Activated gamma-delta T cell (primary cell): ENCODE results near the gene PNPO.

Experiments used
- DNase-seq: peaks from one replicate; lab custom pipeline; 2025; lab: John Stamatoyannopoulos, UW
- total RNA-seq, 2 donors: gene quantifications; one replicate each; lab custom pipeline; 2026; lab: John Stamatoyannopoulos, UW

The PNPO gene
- 7.5 to 7.9 reads per million in 2 donors for total RNA-seq

- peak; percentile 59 for DNase-seq
These were observed at the start of gene PNPO for GRCh38 chr17:47941246-47942095. Gene PNPO, plus strand, starts transcription at chr17:47941571. Its CDS starts 105 bp downstream, at chr17:47941676.

- no peak for DNase-seq
These were observed 46.6 kb upstream of the PNPO start for GRCh38 chr17:47894498-47895346.

- no peak for DNase-seq
These were observed 46.0 kb upstream of the PNPO start for GRCh38 chr17:47895347-47895855.

DNA sequence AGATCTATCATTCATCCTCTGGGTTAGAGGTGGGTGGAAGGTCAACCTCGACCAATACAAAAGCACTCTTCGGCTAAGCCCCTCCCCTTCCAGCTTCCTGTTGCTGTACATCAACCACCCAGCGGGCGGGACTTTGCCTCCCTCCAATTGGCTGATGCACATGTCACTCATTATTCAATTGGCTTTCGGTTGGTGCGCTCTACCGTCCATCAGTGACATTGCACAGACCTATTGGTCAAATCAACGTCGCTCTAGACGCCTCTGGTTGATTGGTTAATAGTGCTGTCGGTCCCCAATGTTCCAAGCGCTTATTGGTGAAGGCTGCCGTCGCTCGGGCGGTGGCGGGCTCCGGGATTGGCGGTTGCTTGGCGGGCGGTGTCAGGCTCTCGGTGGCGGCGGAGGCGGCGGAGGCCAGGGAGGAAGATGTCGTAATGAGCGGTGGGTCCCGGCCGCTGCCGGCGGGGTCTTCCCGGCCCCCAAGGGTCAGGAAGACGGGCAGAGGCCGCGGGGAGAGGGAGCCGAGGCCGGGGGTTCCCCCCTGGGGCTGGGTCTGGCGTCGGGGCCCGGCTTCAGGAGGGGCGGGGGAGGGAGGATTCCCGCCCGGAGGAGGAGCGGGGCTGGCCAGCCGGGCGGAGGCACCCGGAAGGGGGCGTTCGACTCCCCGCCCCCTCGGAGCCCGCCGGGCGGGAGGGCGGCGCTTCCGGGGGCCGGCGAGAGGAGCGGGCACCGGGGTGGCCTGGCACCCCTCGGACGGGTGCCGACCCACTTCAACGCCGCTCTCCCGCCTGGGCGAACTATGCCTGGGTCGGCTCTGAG lies 45.3 kb upstream of the PNPO start, which contains the start of gene SP2:
TSS of gene SP2 (plus strand) at position 381 of the 816 bp plus-strand sequence. CDS start at position 432, 51 bp downstream.
- DNase-seq, result peak; percentile 95

GRCh38 chr17:47896672-47897490 lies 44.5 kb upstream of the PNPO start:
- DNase-seq, result no peak

DNA sequence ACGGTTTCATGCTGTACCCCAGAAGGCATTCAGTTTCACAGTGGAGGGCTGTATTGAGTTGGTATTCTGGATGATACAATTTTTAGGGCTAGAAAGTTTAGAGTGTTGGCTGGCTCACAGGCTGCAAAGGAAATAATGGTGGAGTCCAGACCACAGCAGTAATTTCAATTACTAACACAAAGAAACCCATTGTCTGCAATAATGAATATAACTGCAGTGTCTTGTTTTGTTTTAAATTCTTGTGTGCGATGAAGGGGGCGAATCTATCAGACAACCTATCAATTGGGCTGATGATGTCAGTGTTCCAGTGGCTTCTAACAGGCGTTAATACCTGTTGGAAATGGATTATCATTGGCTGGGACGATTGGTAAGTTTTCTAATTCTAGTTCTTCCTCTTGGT lies 43.8 kb upstream of the PNPO start:
- no peak for DNase-seq

DNA sequence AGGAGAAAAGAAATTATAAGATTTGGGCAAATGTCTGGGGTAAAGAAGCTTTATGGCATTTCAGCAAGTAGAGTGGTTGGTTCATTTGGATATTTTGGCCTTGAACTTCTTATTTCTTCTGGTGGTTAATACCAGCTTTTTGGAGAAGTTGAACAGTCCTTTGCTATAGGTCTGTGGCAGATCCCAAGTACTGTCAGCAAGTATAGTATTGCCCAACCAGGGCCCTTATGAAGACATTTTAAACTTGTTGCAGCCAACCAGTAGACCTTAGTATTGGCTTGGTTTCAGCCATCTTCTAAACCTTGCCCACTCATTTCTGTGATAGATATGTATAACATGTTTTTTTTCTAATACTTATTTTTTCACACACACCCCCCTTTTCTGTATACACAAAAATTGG lies 43.1 kb upstream of the PNPO start:
- no peak for DNase-seq

GRCh38 chr17:47899643-47900042 lies 41.7 kb upstream of the PNPO start:
- DNase-seq, result no peak

GRCh38 chr17:47901423-47901822 lies 39.9 kb upstream of the PNPO start:
- no peak for DNase-seq

DNA sequence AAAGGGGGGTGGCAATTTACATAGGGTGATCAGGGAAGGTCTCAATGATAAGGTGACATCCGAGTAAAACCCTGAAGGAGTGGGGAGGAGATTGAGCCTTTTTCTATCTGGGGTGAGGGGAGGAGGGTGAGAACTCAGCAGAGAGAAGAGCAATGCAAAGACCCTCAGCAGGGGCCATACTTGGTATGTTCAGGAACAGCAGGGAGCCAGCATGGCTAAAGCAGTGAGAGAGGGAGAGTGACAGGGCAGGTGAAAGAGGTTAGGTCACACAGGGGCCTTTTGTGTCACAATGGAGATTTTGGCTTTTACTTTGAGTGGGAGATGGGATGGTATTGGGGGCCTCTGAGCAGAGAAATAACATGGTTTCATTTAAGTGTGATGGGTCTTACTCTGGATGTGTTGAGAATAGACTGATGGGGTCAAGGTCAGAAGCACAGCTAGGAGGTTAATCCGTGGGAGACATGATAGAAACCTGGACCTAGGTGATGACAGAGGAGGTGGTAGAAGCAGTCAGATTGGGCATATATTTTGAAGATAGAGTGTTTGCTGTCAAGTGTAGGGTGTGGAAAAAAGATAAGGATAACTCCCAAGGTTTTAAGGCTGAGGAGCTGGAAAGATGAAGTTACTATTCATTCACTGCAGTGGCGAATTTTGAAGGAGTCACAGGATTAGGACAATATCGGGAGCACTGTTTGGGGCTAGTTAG lies 39.2 kb upstream of the PNPO start:
- no peak for DNase-seq

GRCh38 chr17:47905221-47905733 lies 36.1 kb upstream of the PNPO start:
- no peak for DNase-seq

DNA sequence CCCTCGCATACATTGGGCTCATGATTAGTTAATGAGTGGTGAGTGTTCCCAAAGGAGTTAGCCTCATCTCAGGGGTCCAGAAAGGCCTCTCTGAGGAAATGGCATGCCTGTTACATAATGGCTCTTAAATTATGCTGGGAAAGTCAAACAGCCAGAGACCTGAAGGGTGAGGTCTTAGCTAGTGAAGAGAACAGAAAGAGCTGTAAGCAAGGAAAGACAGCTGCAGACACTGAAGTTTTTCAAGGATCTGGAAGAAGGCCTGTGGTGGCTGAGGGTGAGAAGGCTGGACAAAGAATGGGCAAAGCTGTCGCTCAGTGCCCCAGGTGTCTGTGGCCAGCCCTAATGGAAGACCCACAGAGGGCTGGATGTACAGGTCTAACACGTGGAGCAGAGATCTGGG lies 34.9 kb upstream of the PNPO start:
- no peak for DNase-seq

DNA sequence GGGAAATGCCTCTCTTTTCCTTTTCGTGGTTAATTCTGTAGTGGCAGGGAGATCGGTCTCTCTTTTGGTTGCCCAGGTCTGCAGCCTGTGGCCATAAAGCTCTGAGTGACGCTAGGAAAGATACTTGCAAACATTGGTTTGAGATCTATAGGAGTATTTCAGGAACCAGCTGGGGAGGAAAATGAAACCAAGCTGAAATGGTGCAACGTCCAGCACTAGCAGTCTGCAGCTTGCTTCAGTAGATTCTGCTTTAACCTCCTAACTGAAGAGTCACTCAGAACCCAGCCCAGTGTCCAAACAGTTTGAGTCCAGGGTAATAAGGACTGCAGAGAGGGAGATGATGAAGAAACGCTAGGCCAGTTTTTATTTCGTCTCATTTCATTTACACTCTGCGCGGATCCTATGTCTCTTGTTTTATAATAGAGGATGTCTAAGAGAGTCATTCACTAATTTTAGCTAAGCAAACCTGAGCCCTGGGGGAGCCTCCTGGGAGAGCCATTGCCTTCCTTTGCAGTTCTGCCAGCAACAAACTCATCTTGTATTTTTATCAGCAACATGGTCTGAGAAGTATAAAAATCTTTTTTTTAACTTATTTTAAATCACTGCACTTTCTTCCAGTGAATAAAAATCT lies 33.3 kb upstream of the PNPO start:
- DNase-seq, result no peak

DNA sequence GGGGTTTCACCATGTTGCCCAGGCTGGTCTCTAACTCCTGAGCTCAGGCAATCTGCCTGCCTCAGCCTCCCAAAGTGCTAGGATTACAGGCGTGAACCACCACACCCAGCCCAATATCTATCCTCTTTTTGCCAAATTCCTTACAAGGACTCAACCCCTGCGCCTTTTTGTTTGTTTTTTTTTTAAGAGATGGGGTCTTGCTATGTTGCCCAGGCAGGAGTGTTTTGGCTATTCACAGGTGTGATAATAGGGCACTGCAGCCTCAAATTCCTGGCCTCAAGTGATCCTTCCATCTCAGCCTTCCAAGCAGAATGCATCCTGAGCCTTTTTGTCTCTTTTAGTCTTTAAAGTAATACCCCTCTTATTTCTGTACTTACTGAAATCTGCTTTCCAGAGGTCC lies 28.3 kb upstream of the PNPO start:
- DNase-seq, result no peak

- no peak for DNase-seq
These were observed 26.9 kb upstream of the PNPO start for GRCh38 chr17:47914306-47914948.

- DNase-seq, result no peak
These were observed 25.5 kb upstream of the PNPO start for GRCh38 chr17:47915776-47916398.

GRCh38 chr17:47916489-47917208 lies 24.7 kb upstream of the PNPO start:
- DNase-seq, result no peak

DNA sequence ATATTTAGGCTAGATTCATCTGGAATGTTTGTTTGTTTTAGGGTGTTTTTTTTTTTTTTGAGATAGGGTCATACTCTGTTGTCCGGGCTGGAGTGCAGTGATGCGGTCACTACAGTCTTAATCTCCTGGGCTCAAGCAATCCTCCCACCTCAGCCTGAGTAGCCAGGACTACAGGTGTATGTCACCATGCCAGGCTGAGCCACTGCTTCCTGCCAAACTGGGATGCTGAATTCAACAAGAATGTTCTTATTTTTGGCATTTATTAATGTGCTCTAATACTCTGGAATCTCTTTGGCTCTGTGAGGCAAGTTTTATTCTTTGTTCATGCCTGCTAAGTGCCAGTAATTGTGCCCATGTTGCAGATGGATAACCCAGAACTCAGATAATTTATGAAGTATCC lies 23.8 kb upstream of the PNPO start:
- no peak for DNase-seq
